Transverse colon (tissue), 4 donors: ENCODE measurements around the gene ABCB10. TPM values are rescaled to one million over a fixed set of nuclear protein-coding genes. Genes with fewer than 3 reads are reported as not detected.
A peak's percentile ranks its signal among the peaks of the same experiment; 100 is the strongest.

ENCODE experiments used
- DNase-seq: peaks from one replicate; pipeline ENCODE4 v3.0.0-alpha.2; 2019
- H3K27ac ChIP-seq, 4 donors: fragments of 200-600 bp; sonication (generic); 2 replicates each; pipeline ENCODE4 v1.5.1; 2016 to 2018; ENCODE audit warnings: inconsistent platforms in 4 of 4
- H3K27me3 ChIP-seq: fragments of 200-600 bp; sonication (generic); 2 replicates; pipeline ENCODE4 v1.5.1; 2017; ENCODE audit warnings: inconsistent platforms
- H3K36me3 ChIP-seq, 4 donors: fragments of 200-600 bp; sonication (generic); 2 replicates each; pipeline ENCODE4 v1.5.1; 2017 to 2019; ENCODE audit warnings: inconsistent platforms in 4 of 4
- H3K4me1 ChIP-seq, 4 donors: fragments of 200-600 bp; sonication (generic); 2 replicates each; pipeline ENCODE4 v1.5.1; 2017 to 2020; ENCODE audit warnings: inconsistent platforms in 4 of 4
- H3K4me3 ChIP-seq, 4 donors: fragments of 200-600 bp; sonication (generic); 1 replicate in 1 of 4; 2 replicates in 3 of 4; pipeline versions ENCODE4 v1.5.1 to v1.6.1; 2017 to 2019; ENCODE audit warnings: inconsistent platforms in 4 of 4
- H3K9me3 ChIP-seq, 2 donors: fragments of 200-600 bp; sonication (generic); 2 replicates each; pipeline ENCODE4 v1.5.1; 2017 to 2019; ENCODE audit warnings: inconsistent platforms in 2 of 2
- EP300 ChIP-seq: sonication (generic); formaldehyde crosslinking; IDR thresholded peaks from one replicate; pipeline ENCODE4 v1.6.1; 2017; ENCODE audit warnings: antibody characterized with exemption, low read depth
- POLR2A ChIP-seq: fragments of 450-650 bp; IDR thresholded peaks from one replicate; pipeline ENCODE4 v1.6.1; 2016; ENCODE audit warnings: antibody characterized with exemption, mild to moderate bottlenecking, moderate library complexity
- POLR2AphosphoS5 ChIP-seq, 3 donors: sonication (generic); formaldehyde crosslinking; IDR thresholded peaks; one replicate each; pipeline ENCODE4 v1.6.1; 2016; ENCODE audit warnings: antibody characterized with exemption in 3 of 3
- WGBS, 2 donors: methylation state at CpG; one replicate each; pipeline ENCODE4 v1.1.5; 2018; ENCODE audit warnings: low coverage in 1 of 2; 5-methylcytosine and 5-hydroxymethylcytosine counted together
- in situ Hi-C, 4 donors: fragments of 200-750 bp; cut with MboI; loops; one replicate each; pipeline versions ENCODE4 v1.15.0 to v1.15.1; 2017; ENCODE audit warnings: low sequenced_read_pairs in 3 of 4, low pct_ligation_motif_present in 1 of 4, low pct_unique_long_range_greater_than_20kb in 1 of 4
- intact Hi-C: fragments of 100-400 bp; cut with DNase I; formaldehyde crosslinking; loops from one replicate; pipeline ENCODE4 v1.15.1; 2023; ENCODE audit warnings: low total_unique reads
- total RNA-seq, 4 donors: library from RNA; depleted of rRNA; stranded (reverse); fragments of >200 nt; gene quantifications; one replicate each; pipeline ENCODE4 v1.1.0, GENCODE V29; 2016
- TF ChIP-seq, protein P1 (sequence below), 5 experiments: fragments of 200-600 bp in 3 of 5; fragments of 450-650 bp in 2 of 5; sonication (generic) in 3 of 5; IDR thresholded peaks; 1 replicate in 2 of 5; 2 replicates in 3 of 5; pipeline ENCODE4 v1.5.1; 2016 to 2017; ENCODE audit warnings: antibody characterized with exemption in 5 of 5, inconsistent platforms in 3 of 5, mild to moderate bottlenecking in 2 of 5, moderate library complexity in 1 of 5

ABCB10 gene
- total RNA-seq, result 10 to 100 TPM in 3 of 4 donors, 1 to 10 TPM in 1; 4.5 to 22.5 (median 18.9) TPM

DNA sequence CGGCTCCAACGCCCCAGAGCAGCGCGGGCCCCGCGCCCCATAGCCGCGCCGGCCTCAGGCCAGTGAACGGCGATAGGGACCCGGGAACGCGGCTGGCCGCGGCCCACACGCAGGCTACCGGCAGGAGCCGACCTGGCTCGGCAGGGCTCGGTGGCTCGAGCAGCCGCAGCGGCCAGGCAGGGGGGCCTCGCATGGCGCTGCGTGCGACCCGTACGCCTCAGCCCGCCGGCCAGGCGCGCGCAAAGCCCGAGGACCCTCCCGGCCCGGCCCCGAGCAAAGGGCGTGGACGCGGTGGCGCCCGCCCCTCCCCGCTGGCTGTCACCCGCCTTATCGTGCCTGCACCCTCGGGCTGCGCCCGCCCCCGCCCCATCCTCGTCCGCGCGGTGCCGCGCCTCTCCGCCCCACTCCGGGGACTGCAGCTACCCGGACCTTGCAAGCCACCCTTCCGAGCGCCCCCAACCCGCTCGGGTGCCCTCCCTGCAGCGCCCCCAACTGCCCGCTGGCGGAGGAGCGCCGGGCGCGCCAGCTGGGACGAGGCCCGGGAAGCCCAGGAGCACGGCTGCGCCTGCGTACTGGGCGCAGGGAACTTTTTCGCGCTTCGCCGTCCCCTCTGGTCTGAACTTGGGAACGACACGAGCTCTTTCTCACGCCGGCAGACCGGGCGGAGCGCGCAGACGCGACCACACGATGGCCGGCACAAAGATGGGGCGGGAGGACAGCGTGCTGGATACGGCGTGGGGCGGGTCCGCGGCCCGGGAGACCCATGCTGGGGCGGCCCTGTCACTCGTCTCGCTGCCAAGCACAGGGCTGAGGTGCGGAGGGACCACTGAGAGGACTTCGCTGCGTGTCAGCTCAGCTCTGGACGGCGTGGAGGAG is at the start of gene ABCB10:
TSS of gene ABCB10 (minus strand) at position 248 of the 876 bp plus-strand sequence. CDS start at position 193, 55 bp downstream.
- H3K4me1 ChIP-seq, result peaks cover 10 to 34% (median 23%) of the 10 kb centered on the region in 4 donors
- no peaks in the 10 kb centered on the region for H3K27me3 ChIP-seq
- intact Hi-C loops (loop anchor here (5.0 kb wide), 1 partner anchor 69 kb away; the partner anchor contains the start of genes TAF5L and URB2), in situ Hi-C loops (no loop called here)
- WGBS, 2 donors, result 0% methylated on average over 5 to 39 of the region's 109 CpGs
- TF ChIP-seq, protein P1, sequence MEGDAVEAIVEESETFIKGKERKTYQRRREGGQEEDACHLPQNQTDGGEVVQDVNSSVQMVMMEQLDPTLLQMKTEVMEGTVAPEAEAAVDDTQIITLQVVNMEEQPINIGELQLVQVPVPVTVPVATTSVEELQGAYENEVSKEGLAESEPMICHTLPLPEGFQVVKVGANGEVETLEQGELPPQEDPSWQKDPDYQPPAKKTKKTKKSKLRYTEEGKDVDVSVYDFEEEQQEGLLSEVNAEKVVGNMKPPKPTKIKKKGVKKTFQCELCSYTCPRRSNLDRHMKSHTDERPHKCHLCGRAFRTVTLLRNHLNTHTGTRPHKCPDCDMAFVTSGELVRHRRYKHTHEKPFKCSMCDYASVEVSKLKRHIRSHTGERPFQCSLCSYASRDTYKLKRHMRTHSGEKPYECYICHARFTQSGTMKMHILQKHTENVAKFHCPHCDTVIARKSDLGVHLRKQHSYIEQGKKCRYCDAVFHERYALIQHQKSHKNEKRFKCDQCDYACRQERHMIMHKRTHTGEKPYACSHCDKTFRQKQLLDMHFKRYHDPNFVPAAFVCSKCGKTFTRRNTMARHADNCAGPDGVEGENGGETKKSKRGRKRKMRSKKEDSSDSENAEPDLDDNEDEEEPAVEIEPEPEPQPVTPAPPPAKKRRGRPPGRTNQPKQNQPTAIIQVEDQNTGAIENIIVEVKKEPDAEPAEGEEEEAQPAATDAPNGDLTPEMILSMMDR (IDR thresholded peaks at IDR 0.05), result peak; percentile 63 to 89 (median 71)
- peak; percentile 56 for TF ChIP-seq POLR2A
- TF ChIP-seq EP300, result no peak
- TF ChIP-seq POLR2AphosphoS5 (IDR thresholded peaks at IDR 0.05), result peak; percentile 79 to 85 (median 82)
- H3K4me3 ChIP-seq, result peak within 1 kb of the TSS; percentile 71 to 96 (median 86)
- H3K27ac ChIP-seq, result peak within 1 kb of the TSS; percentile 93 to 99 (median 98)
- no peaks in the 10 kb centered on the region for H3K36me3 ChIP-seq
- peak; percentile 96 for DNase-seq
- H3K9me3 ChIP-seq, result no peaks in the 10 kb centered on the region

- no peak overlapping the region for H3K27ac ChIP-seq
- H3K4me3 ChIP-seq, result no peak overlapping the region
- no peak for DNase-seq
- no peaks in the 10 kb centered on the region for H3K27me3 ChIP-seq
- TF ChIP-seq POLR2AphosphoS5 (IDR thresholded peaks at IDR 0.05), result no peak
- TF ChIP-seq EP300, result no peak
- TF ChIP-seq, protein P1 (IDR thresholded peaks at IDR 0.05), result no peak
- no peak for TF ChIP-seq POLR2A
- in situ Hi-C loops (no loop called here), intact Hi-C loops (no loop called here)
- WGBS, 2 donors, result 79 to 91% methylated on average over 2 of the region's 2 CpGs
- no peaks in the 10 kb centered on the region for H3K9me3 ChIP-seq
- no peaks in the 10 kb centered on the region for H3K4me1 ChIP-seq
- peaks cover 0 to 64% (median 26%) of the 10 kb centered on the region in 4 donors for H3K36me3 ChIP-seq
Observed at GRCh38 chr1:229607370-229607769, 48.9 kb upstream of the ABCB10 start.

DNA sequence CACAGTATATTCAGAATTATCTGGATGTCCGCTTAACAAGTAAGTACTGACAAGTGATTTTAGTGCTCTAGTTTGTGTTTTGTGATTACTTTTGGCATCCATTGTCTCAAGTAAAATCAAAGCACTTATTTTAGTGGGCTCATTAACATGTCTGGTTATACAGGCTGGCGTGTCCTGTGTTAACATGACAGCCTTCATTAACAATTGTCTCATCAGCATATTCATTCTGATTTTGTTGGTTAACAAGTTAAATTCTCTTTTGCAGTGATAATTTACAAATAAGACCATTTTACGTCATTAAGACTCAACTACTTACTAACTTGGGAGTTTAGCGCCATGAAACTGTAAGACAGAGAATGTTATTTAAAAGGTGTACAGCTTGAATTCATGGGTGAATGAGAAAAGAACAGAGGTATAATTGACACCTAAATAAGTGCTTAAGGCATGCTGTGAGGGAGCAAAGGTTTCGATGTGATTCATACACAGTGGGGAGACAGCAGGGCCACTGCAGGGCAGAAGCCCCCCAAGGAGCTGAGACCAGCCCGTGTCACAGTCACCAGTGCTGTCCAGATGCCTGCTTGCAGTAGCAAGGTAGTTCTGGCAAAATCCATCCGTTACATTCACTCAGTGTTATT is 45.0 kb upstream of the ABCB10 start:
- TF ChIP-seq, protein P1 (IDR thresholded peaks at IDR 0.05), result no peak
- TF ChIP-seq POLR2A (no peak), POLR2AphosphoS5 (IDR thresholded peaks at IDR 0.05) (no peak), EP300 (no peak)
- no peak for DNase-seq
- Histone ChIP-seq H3K27me3 (no peaks in the 10 kb centered on the region), H3K36me3 (peaks cover 0 to 54% (median 20%) of the 10 kb centered on the region in 4 donors), H3K4me3 (no peak overlapping the region), H3K4me1 (peaks cover 0 to 4% (median under 1%) of the 10 kb centered on the region in 4 donors), H3K27ac (no peak overlapping the region), H3K9me3 (no peaks in the 10 kb centered on the region)
- 81 to 82% methylated on average over 7 of the region's 7 CpGs for WGBS, 2 donors
- intact Hi-C loops, result no loop called here
- in situ Hi-C loops, result no loop called here

DNA sequence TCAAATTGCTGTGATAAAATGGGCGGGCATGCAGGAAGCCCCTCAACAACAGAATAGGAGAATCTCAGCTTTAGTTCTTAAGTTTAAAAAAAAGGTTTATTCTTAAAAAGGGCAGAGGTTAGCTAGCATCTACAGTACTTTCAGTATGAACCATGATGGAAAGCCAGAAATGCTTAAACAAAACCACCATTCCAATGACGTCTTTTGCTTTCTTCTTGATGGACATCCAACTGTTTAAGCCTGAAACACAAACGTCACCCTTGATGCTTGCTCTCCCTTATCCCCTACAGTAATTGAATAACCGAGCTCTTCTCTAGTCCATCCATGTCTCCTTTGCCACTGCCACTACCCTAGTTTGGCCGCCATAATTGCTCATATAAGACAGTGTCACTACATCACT is 41.7 kb upstream of the ABCB10 start:
- in situ Hi-C loops, result no loop called here
- peaks cover 0 to 26% (median 9%) of the 10 kb centered on the region in 4 donors for H3K36me3 ChIP-seq
- H3K4me1 ChIP-seq, result peaks cover 0 to 26% (median 15%) of the 10 kb centered on the region in 4 donors
- 86 to 92% methylated on average over 5 of the region's 5 CpGs for WGBS, 2 donors
- no peaks in the 10 kb centered on the region for H3K9me3 ChIP-seq
- intact Hi-C loops, result loop anchor here (1.0 kb wide), 1 partner anchor 21 kb away; no protein-coding TSS in a partner anchor
- no peaks in the 10 kb centered on the region for H3K27me3 ChIP-seq
- DNase-seq, result no peak
- H3K4me3 ChIP-seq, result no peak overlapping the region
- TF ChIP-seq, protein P1 (IDR thresholded peaks at IDR 0.05), result no peak
- TF ChIP-seq POLR2A, result no peak
- TF ChIP-seq POLR2AphosphoS5 (IDR thresholded peaks at IDR 0.05), result no peak
- TF ChIP-seq EP300, result no peak
- no peak overlapping the region for H3K27ac ChIP-seq
